Measurements from ENCODE around the gene LRMDA. TPM values are rescaled to one million over a fixed set of nuclear protein-coding genes. Genes with fewer than 3 reads are reported as not detected.

LRMDA gene
- total and polyA plus RNA-seq, 2 of the 8 experiments (the other 6 are each of a cell fraction or from before 2014, with no cell fraction given) = 0.86 to 2.8 TPM

DNA sequence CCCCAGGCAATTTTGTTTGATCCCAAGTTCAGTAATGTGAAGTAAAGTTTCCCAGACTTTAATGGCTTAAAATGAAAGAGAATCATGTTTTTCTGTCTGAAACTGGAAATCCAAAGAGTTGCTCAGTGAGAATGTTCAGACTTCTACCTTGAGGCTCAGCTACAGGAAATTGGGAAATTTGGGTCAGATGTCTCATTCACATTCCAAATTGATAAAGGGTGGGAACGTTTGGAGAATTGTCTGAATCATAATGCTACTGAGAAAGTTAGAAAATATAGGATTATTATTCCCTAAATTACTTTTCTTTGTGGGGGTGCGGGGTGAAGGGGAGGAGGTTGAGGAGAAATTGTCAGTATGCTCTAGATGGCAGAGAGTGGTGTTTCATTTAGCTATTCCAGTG, 773.9 kb downstream of the LRMDA start (continued):
- TF ChIP-seq, protein P1, sequence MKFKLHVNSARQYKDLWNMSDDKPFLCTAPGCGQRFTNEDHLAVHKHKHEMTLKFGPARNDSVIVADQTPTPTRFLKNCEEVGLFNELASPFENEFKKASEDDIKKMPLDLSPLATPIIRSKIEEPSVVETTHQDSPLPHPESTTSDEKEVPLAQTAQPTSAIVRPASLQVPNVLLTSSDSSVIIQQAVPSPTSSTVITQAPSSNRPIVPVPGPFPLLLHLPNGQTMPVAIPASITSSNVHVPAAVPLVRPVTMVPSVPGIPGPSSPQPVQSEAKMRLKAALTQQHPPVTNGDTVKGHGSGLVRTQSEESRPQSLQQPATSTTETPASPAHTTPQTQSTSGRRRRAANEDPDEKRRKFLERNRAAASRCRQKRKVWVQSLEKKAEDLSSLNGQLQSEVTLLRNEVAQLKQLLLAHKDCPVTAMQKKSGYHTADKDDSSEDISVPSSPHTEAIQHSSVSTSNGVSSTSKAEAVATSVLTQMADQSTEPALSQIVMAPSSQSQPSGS (IDR thresholded peaks at IDR 0.05; ENCODE audit: low read length) = no peak
- TF ChIP-seq POU5F1 (IDR thresholded peaks at IDR 0.05; ENCODE audit: low read depth, low read length) (no peak), BCL11A (IDR thresholded peaks at IDR 0.05; ENCODE audit: low read depth in 2 of 2, low read length in 2 of 2) (no peak), TAF7 (optimal IDR thresholded peaks at IDR 0.05; ENCODE audit: borderline replicate concordance, low read depth, low read length) (no peak), SUZ12 (IDR thresholded peaks at IDR 0.05; ENCODE audit: low read length) (no peak), CEBPB (IDR thresholded peaks at IDR 0.05; ENCODE audit: low read depth, low read length) (no peak), HDAC6 (IDR thresholded peaks at IDR 0.05; ENCODE audit: low read depth, low read length) (no peak)
- TF ChIP-seq, protein P2, sequence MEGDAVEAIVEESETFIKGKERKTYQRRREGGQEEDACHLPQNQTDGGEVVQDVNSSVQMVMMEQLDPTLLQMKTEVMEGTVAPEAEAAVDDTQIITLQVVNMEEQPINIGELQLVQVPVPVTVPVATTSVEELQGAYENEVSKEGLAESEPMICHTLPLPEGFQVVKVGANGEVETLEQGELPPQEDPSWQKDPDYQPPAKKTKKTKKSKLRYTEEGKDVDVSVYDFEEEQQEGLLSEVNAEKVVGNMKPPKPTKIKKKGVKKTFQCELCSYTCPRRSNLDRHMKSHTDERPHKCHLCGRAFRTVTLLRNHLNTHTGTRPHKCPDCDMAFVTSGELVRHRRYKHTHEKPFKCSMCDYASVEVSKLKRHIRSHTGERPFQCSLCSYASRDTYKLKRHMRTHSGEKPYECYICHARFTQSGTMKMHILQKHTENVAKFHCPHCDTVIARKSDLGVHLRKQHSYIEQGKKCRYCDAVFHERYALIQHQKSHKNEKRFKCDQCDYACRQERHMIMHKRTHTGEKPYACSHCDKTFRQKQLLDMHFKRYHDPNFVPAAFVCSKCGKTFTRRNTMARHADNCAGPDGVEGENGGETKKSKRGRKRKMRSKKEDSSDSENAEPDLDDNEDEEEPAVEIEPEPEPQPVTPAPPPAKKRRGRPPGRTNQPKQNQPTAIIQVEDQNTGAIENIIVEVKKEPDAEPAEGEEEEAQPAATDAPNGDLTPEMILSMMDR (IDR thresholded peaks at IDR 0.05; ENCODE audit: control extremely low read depth in 1 of 3, insufficient read depth in 1 of 3, low read depth in 1 of 3, low read length in 3 of 3) = no peak
- TF ChIP-seq, protein P3, sequence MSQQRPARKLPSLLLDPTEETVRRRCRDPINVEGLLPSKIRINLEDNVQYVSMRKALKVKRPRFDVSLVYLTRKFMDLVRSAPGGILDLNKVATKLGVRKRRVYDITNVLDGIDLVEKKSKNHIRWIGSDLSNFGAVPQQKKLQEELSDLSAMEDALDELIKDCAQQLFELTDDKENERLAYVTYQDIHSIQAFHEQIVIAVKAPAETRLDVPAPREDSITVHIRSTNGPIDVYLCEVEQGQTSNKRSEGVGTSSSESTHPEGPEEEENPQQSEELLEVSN (IDR thresholded peaks at IDR 0.05) = no peak
